HG03108 (cell line): ENCODE measurements around the gene CRACDL.

Experiments
- ATAC-seq: cut with Tn5 transposase; IDR thresholded peaks from one replicate; pipeline ENCODE4 v1.9.1; 2021; ENCODE audit warnings: moderate library complexity; ENCODE audit not compliant: unreplicated experiment

CRACDL gene

GRCh38 chr2:98827625-98828368 is 108.2 kb downstream of the CRACDL start:
- no peak for ATAC-seq

- ATAC-seq: no peak
Observed at GRCh38 chr2:98826856-98827255, 109.2 kb downstream of the CRACDL start.

DNA sequence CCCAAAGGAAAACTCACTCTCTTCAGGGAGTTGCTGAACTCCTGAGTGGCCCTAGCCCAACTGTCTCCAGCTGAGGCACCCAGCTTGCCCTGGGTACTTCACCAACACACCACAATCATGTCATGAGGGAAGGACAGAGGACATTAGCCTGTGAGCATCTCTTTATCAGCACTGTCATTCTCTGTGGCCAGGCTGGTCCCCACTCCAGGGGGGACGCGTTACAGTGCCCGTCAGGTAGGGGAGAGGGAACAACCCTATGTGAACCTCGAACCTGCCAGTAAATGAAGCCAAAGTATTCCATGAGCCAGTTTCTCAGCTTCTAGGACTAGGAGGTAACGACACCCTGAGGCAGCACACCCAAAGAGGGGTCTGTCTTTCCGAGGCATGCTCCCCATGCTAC is 110.2 kb downstream of the CRACDL start:
- no peak for ATAC-seq

- ATAC-seq: no peak
Observed at GRCh38 chr2:98825404-98825803, 110.6 kb downstream of the CRACDL start.

DNA sequence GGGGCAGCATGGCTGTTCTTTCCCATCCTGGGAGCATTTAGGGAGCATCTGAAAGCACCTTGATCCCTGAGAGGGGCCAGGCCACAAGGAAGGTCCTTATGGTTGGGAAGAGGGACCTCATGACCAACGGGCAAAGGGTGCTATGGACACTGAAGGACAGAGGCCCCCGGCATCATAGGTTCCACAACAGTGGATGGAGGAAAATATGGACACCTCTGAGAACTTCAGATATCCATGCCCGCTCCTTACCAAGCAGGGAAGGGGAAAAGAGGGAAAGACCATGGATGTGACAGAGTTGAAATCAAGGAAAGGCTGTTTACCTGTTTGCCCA is 111.0 kb downstream of the CRACDL start:
- ATAC-seq: no peak

DNA sequence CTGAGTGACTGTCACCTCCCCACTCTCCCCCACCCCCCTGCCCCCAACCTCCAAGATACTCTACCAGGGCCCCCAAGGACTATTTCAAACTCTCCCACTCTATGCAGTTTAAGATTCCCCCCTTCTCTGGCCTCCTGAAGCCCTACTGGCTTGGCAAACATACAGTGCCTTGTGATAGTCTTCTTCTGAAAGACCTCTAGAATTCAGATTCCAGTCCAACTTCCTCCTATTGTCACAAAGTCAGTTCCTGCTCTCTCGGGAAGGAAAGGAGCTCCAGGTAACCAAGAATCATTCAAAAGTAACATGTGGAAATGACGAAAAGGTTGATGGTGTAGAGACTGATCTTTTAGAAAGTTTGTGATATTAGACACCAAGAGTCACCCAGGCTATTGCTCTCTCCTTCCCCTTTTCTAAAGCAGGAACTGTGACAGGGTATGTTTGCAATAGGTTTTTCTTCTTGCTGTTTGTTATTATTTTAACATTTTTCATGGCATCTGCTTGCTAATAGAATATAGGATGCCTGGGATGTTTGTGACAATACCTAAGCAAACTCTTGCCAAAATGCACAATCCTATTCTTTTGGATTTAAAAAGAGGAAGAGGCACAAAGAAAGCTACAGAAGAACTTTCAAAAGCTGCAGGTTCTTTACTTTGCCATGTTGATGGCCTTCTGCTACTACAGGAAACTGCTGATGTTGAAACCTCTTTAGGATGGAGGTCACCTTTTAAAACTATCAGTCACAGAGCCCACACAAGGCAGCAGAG is 111.6 kb downstream of the CRACDL start:
- ATAC-seq: no peak

GRCh38 chr2:98823196-98824170 is 112.5 kb downstream of the CRACDL start:
- ATAC-seq: no peak

DNA sequence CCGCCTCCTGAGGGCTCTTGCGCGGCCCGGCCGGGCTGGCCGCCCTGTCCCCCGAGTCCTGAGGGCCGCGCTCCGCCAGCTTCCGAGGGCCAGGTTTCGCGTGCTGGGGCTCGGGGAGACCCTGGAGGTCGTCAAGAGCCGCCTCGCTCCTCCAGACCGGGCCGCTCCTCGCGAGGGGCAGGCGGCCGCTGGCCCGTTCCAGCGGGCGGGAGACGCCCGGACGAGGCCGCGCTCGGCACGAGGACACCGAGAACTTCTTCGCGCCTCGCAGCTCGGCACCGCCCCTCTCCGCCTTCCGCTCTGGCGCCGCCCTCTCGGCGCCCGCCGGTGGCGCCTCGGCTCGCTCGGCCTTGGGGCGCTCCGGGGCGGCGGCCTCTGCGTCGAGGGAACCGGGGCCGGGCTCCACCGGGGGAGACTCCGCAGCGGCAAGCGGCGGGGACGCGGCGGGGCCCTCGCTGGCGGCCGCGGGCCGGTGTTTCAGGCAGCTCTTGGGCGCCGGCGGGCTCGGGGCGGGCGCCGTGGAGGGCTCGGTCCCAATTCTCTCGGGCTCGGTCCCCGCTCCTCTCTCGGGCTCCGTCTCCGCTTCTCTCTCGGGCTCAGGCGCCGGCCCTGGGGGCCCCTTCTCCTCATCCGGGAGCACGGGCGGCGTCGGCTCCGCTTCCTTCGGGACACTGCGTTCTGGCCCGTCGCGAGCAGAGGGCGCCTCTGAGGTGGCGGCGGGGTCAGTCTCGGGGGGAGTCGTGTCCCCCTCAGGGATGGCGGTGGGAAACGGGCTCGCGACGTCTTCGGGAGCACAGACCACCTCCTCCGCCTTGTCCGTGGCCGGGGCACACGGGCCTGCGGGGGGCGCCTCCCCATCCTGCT is 113.5 kb downstream of the CRACDL start:
- no peak for ATAC-seq

GRCh38 chr2:98821629-98822135 is 114.3 kb downstream of the CRACDL start:
- ATAC-seq: no peak

DNA sequence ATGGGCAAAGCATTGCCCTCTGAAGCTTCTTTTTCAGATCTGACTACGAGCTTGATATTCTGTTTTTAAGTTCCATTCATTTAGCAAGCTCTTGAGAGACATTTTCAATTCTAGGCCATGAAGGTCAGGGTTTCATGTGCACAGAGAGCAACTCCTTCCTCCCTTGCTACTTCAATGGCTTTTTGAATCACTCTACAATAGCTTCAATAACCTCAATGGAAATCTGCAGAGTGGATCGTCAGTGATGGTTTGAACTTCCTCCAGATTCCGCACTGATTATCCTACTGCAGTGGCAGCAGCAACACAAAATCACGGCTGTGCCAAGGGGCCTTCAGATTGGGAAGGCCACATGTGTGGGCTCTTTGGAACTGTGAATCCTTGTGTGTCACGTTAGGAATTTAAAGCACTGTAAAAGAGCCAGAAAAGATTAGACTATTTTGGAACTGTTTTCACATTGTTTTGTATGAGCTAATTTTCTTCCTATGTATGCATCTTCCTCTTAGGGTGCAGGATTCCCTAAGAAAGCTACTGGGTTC is 116.7 kb downstream of the CRACDL start:
- no peak for ATAC-seq

DNA sequence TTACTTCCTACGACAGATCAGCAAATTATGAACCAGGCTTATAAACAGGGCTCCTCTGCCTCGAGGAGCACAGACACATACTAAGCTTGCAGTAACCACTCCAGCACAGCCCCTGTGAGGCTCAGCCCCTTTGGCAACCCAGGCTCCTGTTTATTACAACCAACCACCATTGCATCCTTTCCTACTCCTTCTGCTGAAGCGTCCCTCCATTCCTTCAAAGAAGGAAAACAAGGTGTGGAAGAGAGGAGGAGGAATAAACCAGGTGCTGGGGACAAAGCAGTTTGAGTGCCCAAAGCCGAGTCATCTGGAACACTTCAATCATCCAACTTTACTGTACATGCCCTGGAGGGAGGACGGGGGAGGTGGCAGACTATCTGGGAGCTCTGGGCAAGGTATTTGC is 117.9 kb downstream of the CRACDL start:
- ATAC-seq: no peak

DNA sequence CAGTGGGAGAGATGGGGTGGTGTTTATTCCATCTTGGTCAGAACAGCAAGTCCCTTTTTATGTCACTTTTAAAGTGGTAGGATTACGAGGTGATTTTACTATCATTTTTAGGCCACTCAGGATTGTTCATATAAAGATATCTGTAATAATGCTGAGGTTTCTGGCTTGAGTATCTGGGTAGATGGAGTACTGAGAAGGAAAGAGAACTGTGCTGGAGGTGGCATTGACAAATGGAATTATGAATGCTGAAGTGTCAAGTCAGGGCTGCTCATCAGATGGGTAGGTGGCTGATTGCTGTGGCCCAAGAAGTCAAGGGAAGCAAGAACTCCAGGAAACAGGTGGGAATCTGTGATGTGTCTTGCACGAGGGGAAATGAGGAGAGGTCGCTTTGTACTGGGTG is 119.7 kb downstream of the CRACDL start:
- ATAC-seq: no peak

- ATAC-seq: no peak
Observed at GRCh38 chr2:98815795-98816194, 120.2 kb downstream of the CRACDL start.

DNA sequence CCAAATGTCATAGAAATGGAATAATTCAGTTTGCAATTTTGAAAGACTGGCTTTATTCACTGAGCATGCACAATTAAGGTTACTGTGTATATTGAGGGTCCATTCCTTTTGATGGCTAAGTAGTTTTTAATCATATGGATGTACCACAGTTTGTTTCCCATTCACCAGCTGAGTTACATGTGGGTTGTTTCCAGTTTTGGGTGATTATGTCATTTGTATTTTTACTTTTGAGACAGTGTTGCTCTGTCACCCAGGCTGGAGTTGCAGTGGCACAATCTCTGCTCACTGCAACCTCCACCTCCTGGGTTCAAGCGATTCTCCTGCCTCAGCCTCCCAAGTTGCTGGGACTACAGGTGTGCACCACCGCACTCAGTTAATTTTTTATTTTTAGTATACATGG is 124.3 kb downstream of the CRACDL start:
- ATAC-seq: no peak

GRCh38 chr2:98810588-98810928 is 125.5 kb downstream of the CRACDL start:
- no peak for ATAC-seq

DNA sequence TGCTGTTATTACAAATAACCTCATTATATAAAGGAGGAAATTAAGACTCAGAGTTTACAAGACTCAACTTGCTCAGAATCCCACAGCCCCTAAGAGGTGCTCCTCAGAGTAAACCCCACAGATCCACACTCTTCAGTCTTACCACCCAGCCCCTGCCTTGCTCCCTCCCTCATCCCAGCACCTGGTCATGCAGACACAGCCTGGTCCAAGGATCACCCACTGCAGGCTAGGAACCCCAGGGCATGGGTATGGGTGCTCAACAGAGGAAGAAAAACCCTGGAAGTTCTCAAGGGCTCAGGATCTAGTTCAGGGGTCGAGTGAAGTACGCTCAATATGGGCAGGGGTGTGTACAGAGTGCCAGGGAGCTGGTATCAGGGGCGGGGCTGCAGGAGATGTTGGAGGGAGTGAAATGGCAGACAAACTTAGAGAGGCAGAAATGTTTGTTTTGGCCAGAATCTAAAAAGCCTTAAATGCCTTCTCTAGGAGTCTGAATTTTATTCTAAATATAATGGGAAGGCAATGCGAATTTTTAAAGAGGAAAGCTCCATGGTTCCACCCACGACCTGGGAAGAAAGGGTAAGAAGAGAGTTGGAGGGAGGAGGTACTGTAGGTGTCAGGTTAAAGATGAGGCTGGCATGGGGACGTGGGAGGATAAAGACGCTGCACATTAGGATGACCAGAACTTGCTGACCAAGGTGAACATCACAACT is 126.0 kb downstream of the CRACDL start:
- ATAC-seq: no peak

DNA sequence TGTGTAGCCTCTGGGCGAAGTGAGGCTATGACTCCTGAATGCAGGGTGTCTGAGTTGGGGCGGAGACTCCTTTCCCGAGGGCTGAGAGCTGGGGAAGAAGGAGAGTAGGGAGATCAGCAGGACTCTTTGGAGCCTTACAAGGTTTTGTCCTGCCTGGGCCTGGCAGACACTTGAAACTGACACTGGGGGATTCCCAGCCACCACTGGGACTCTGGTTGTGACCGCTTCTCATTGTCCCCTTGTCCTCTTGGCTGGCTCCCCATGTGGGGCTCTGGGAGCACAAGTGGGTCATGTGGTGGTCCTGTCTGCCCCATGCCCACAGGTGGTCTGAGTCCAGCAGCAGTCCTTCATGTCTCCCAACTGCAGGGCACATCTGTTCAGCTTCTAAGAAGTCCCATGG is 126.9 kb downstream of the CRACDL start:
- no peak for ATAC-seq

- no peak for ATAC-seq
Observed at GRCh38 chr2:98808546-98808945, 127.5 kb downstream of the CRACDL start.

DNA sequence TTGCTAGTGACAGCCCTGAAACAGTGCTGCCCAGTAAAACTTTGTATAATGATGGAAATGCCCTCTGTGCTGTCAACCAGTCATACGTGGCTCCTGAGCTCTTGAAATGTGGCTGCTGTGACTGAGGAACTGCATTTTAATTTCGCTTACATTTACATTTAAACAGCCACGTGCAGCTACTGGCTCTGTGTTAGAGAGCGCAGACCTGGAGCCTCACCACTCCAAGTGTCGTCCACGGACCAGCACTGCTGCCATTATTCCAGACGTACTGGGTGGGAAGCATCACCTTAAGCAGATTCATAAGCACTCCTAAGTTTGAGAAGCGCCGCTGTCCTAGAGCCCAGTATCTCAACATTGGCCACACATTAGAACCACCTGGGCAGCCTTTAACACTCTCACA is 128.1 kb downstream of the CRACDL start:
- no peak for ATAC-seq

GRCh38 chr2:98807221-98807620 is 128.8 kb downstream of the CRACDL start:
- ATAC-seq: no peak
